ENCODE measurements around the gene SRRT. TPM values are rescaled to one million over a fixed set of nuclear protein-coding genes. Genes with fewer than 3 reads are reported as not detected.

The SRRT gene
- total and polyA plus RNA-seq, 4 donors: 58.5 to 120 (median 78.0) TPM

GRCh38 chr7:100892364-100893317, 17.7 kb downstream of the SRRT start:
- Histone ChIP-seq H3K36me3 (ENCODE audit: control insufficient read depth in 4 of 4, insufficient read depth in 4 of 4, low read length in 4 of 4) (peaks cover 0 to 11% (median 7%) of the 10 kb centered on the region in 4 donors), H3K9me3 (ENCODE audit: control insufficient read depth in 4 of 4, insufficient read depth in 3 of 4, low read length in 3 of 4) (peaks cover 0 to 2% (median 0%) of the 10 kb centered on the region in 4 donors), H3K4me3 (no peak overlapping the region), H3K9ac (ENCODE audit: insufficient read depth in 1 of 2, low read length in 2 of 2) (no peak overlapping the region), H3K27me3 (ENCODE audit: control insufficient read depth in 3 of 3, insufficient read depth in 3 of 3, low read length in 2 of 3) (peaks cover 0 to 13% (median 13%) of the 10 kb centered on the region in 3 donors), H3K4me1 (ENCODE audit: control insufficient read depth in 5 of 5, insufficient read depth in 5 of 5, low read length in 5 of 5) (peaks cover 4 to 42% (median 12%) of the 10 kb centered on the region in 5 donors), H3K27ac (ENCODE audit: low read depth in 1 of 2, low read length in 1 of 2) (no peak overlapping the region)
- TF ChIP-seq CTCF (IDR thresholded peaks at IDR 0.05; ENCODE audit: control extremely low read depth, extremely low read depth): no peak
- WGBS, 2 donors: 91% methylated on average over 44 of the region's 44 CpGs
- no peak for DNase-seq
- no peak for ATAC-seq (ENCODE audit: insufficient read depth, low FRiP score)

- DNase-seq: no peak
- Histone ChIP-seq H3K36me3 (ENCODE audit: control insufficient read depth in 4 of 4, insufficient read depth in 4 of 4, low read length in 4 of 4) (peaks cover 0 to 5% (median 2%) of the 10 kb centered on the region in 4 donors), H3K4me3 (no peak overlapping the region), H3K4me1 (ENCODE audit: control insufficient read depth in 5 of 5, insufficient read depth in 5 of 5, low read length in 5 of 5) (peaks cover 4 to 35% (median 7%) of the 10 kb centered on the region in 5 donors), H3K9me3 (ENCODE audit: control insufficient read depth in 4 of 4, insufficient read depth in 3 of 4, low read length in 3 of 4) (peaks cover 0 to 2% (median 0%) of the 10 kb centered on the region in 4 donors), H3K9ac (ENCODE audit: insufficient read depth in 1 of 2, low read length in 2 of 2) (no peak overlapping the region), H3K27ac (ENCODE audit: low read depth in 1 of 2, low read length in 1 of 2) (no peak overlapping the region), H3K27me3 (ENCODE audit: control insufficient read depth in 3 of 3, insufficient read depth in 3 of 3, low read length in 2 of 3) (peaks cover 0 to 16% (median 16%) of the 10 kb centered on the region in 3 donors)
- ATAC-seq (ENCODE audit: insufficient read depth, low FRiP score): no peak
- WGBS, 2 donors: 93 to 96% methylated on average over 29 to 32 of the region's 32 CpGs
- TF ChIP-seq CTCF (IDR thresholded peaks at IDR 0.05; ENCODE audit: control extremely low read depth, extremely low read depth): no peak
Measured at GRCh38 chr7:100893318-100893895, 18.5 kb downstream of the SRRT start.

- Histone ChIP-seq H3K9ac (ENCODE audit: insufficient read depth in 1 of 2, low read length in 2 of 2) (no peak overlapping the region), H3K9me3 (ENCODE audit: control insufficient read depth in 4 of 4, insufficient read depth in 3 of 4, low read length in 3 of 4) (peaks cover 0 to 2% (median 0%) of the 10 kb centered on the region in 4 donors), H3K4me1 (ENCODE audit: control insufficient read depth in 5 of 5, insufficient read depth in 5 of 5, low read length in 5 of 5) (peaks cover 0 to 28% (median 4%) of the 10 kb centered on the region in 5 donors), H3K4me3 (no peak overlapping the region), H3K27ac (ENCODE audit: low read depth in 1 of 2, low read length in 1 of 2) (no peak overlapping the region), H3K36me3 (ENCODE audit: control insufficient read depth in 4 of 4, insufficient read depth in 4 of 4, low read length in 4 of 4) (no peaks in the 10 kb centered on the region), H3K27me3 (ENCODE audit: control insufficient read depth in 3 of 3, insufficient read depth in 3 of 3, low read length in 2 of 3) (peaks cover 0 to 16% (median 16%) of the 10 kb centered on the region in 3 donors)
- 49 to 50% methylated on average over 38 to 40 of the region's 40 CpGs for WGBS, 2 donors
- DNase-seq (no peak), ATAC-seq (ENCODE audit: insufficient read depth, low FRiP score) (no peak)
- no peak for TF ChIP-seq CTCF (IDR thresholded peaks at IDR 0.05; ENCODE audit: control extremely low read depth, extremely low read depth)
Measured at GRCh38 chr7:100893910-100894721, 19.2 kb downstream of the SRRT start.

Measured in lung (tissue), 12 donors.